Spleen (tissue), 11 donors: ENCODE data around the gene MDM4. TPM values are rescaled to one million over a fixed set of nuclear protein-coding genes. Genes with fewer than 3 reads are reported as not detected.

ENCODE experiments used
- DNase-seq: peaks from one replicate; pipeline ENCODE4 v3.0.0-alpha.2; 2020
- H3K27ac ChIP-seq, 8 donors: fragments of 200-600 bp; sonication (generic) in 7 of 8; 1 replicate in 4 of 8; 2 replicates in 4 of 8; pipeline versions ENCODE4 v1.5.0 to v1.8.0; 2016 to 2021; ENCODE audit warnings: inconsistent platforms in 4 of 8, mild to moderate bottlenecking in 4 of 8, moderate library complexity in 1 of 8
- H3K27me3 ChIP-seq, 7 donors: fragments of 200-600 bp; sonication (generic) in 6 of 7; replicated peaks in 1 of 7; 1 replicate in 4 of 7; 2 replicates in 3 of 7; pipeline versions ENCODE4 v1.5.0 to v1.8.0; 2016 to 2021; ENCODE audit warnings: inconsistent platforms in 3 of 7, mild to moderate bottlenecking in 1 of 7
- H3K36me3 ChIP-seq, 6 donors: fragments of 200-600 bp; sonication (generic) in 5 of 6; 1 replicate in 4 of 6; 2 replicates in 2 of 6; pipeline versions ENCODE4 v1.5.0 to v1.8.0; 2016 to 2021; ENCODE audit warnings: inconsistent platforms in 2 of 6
- H3K4me1 ChIP-seq, 6 donors: fragments of 200-600 bp; sonication (generic) in 5 of 6; 1 replicate in 3 of 6; 2 replicates in 3 of 6; pipeline versions ENCODE4 v1.5.0 to v1.8.0; 2016 to 2021; ENCODE audit warnings: inconsistent platforms in 3 of 6
- H3K4me3 ChIP-seq, 8 donors: fragments of 200-600 bp; sonication (generic) in 7 of 8; 1 replicate in 4 of 8; 2 replicates in 4 of 8; pipeline versions ENCODE4 v1.5.0 to v1.8.0; 2016 to 2021; ENCODE audit warnings: inconsistent platforms in 4 of 8, mild to moderate bottlenecking in 4 of 8, moderate library complexity in 2 of 8
- H3K9me3 ChIP-seq, 8 donors: fragments of 200-600 bp; sonication (generic) in 7 of 8; 1 replicate in 4 of 8; 2 replicates in 4 of 8; pipeline versions ENCODE4 v1.5.0 to v1.8.0; 2016 to 2021; ENCODE audit warnings: inconsistent platforms in 4 of 8
- CTCF ChIP-seq, 11 experiments: fragments of 200-600 bp in 7 of 11; fragments of 450-650 bp in 4 of 11; sonication (generic) in 4 of 11; IDR thresholded peaks in 8 of 11; conservative IDR thresholded peaks in 3 of 11; 1 replicate in 7 of 11; 2 replicates in 4 of 11; pipeline versions ENCODE4 v1.4.0 to v1.8.0; 2016 to 2021; ENCODE audit warnings: antibody characterized with exemption in 11 of 11, inconsistent platforms in 4 of 11, mild to moderate bottlenecking in 1 of 11
- POLR2A ChIP-seq, 3 donors: fragments of 450-650 bp; IDR thresholded peaks; one replicate each; pipeline ENCODE4 v1.5.1; 2017; ENCODE audit warnings: antibody characterized with exemption in 3 of 3, mild to moderate bottlenecking in 1 of 3
- POLR2AphosphoS5 ChIP-seq, 3 donors: sonication (generic); formaldehyde crosslinking; IDR thresholded peaks; one replicate each; pipeline ENCODE4 v1.5.1; 2017; ENCODE audit warnings: antibody characterized with exemption in 3 of 3
- WGBS, 5 donors: extraction: QIAGEN DNeasy Blood & Tissue Kit in 3 of 5; methylation state at CpG; one replicate each; pipeline versions ENCODE4 v1.1.5 to v1.1.7; 2013 to 2018; 5-methylcytosine and 5-hydroxymethylcytosine counted together
- intact Hi-C: fragments of 100-400 bp; cut with DNase I; formaldehyde crosslinking; loops from one replicate; pipeline ENCODE4 v1.15.0; 2023; ENCODE audit warnings: low total_unique reads
- polyA plus RNA-seq, 3 donors: library from polyadenylated mRNA; stranded (reverse); fragments of 200-250 nt; gene quantifications; one replicate each; pipeline ENCODE4 v1.2.1, GENCODE V29; 2013
- total RNA-seq, 7 donors: library from RNA; depleted of rRNA in 3 of 7; stranded (reverse); fragments of >200 nt in 3 of 7; fragmentation: NEBNext Ultra II Directional in 4 of 7; extraction: Animal tissue kit (Norgen Biotek cat#: 25700) in 4 of 7; gene quantifications; one replicate each; pipeline versions ENCODE4 v1.1.0 to v1.2.1, GENCODE V29; 2016 to 2021
- donor health status: healthy with polysubstance abuse.
- donor health status: DM: no; HTN: no; CAD: no; lungs with moderate emphysema.
- donor health status: DM: no; HTN: no; CAD: no.
- donor health status: Bipolar disorder and iron deficiency.
- donor health status: healthy.
- donor health status: DM: no; HTN: no; CAD: no.
- donor health status: DM: yes; HTN: yes; CAD: no.

Gene MDM4
- total and polyA plus RNA-seq, 10 donors, result 10.6 to 192 (median 157) TPM

- WGBS, 5 donors, result 86 to 92% (median 90%) methylated on average over 18 of the region's 18 CpGs
- TF ChIP-seq POLR2AphosphoS5 (IDR thresholded peaks at IDR 0.05), result no peak
- TF ChIP-seq POLR2A (IDR thresholded peaks at IDR 0.05), result no peak
- no peak for TF ChIP-seq CTCF (IDR thresholded peaks at IDR 0.05 in 8 of 11, conservative IDR thresholded peaks at IDR 0.05 in 3 of 11)
- intact Hi-C loops, result no loop called here
These were observed 47.4 kb upstream of the MDM4 start for GRCh38 chr1:204468766-204469302.

GRCh38 chr1:204469304-204469703 is 46.9 kb upstream of the MDM4 start:
- no peak for TF ChIP-seq CTCF (IDR thresholded peaks at IDR 0.05 in 8 of 11, conservative IDR thresholded peaks at IDR 0.05 in 3 of 11)
- TF ChIP-seq POLR2A (IDR thresholded peaks at IDR 0.05), result no peak
- TF ChIP-seq POLR2AphosphoS5 (IDR thresholded peaks at IDR 0.05), result no peak
- no peak for DNase-seq
- Histone ChIP-seq H3K36me3 (peaks cover 0 to 32% (median 13%) of the 10 kb centered on the region in 6 donors), H3K27me3 (no peaks in the 10 kb centered on the region), H3K9me3 (no peaks in the 10 kb centered on the region), H3K4me3 (no peak overlapping the region), H3K4me1 (peaks cover 24 to 64% (median 41%) of the 10 kb centered on the region in 6 donors), H3K27ac (no peak overlapping the region)
- intact Hi-C loops, result no loop called here
- 88 to 100% (median 90%) methylated on average over 8 to 10 of the region's 10 CpGs for WGBS, 5 donors

More at GRCh38 chr1:204468766-204469302, 47.4 kb upstream of the MDM4 start:
- peaks cover 0 to 36% (median 13%) of the 10 kb centered on the region in 6 donors for H3K36me3 ChIP-seq
- H3K4me1 ChIP-seq, result peaks cover 28 to 64% (median 45%) of the 10 kb centered on the region in 6 donors
- H3K27ac ChIP-seq, result no peak overlapping the region
- H3K9me3 ChIP-seq, result no peaks in the 10 kb centered on the region
- H3K4me3 ChIP-seq, result no peak overlapping the region
- DNase-seq, result no peak
- no peaks in the 10 kb centered on the region for H3K27me3 ChIP-seq

- no peak for DNase-seq
- peaks cover 22 to 64% (median 39%) of the 10 kb centered on the region in 6 donors for H3K4me1 ChIP-seq
- H3K27ac ChIP-seq, result no peak overlapping the region
- 92 to 97% (median 94%) methylated on average over 4 of the region's 4 CpGs for WGBS, 5 donors
- H3K27me3 ChIP-seq, result no peaks in the 10 kb centered on the region
- TF ChIP-seq POLR2AphosphoS5 (IDR thresholded peaks at IDR 0.05) (no peak), CTCF (IDR thresholded peaks at IDR 0.05 in 8 of 11, conservative IDR thresholded peaks at IDR 0.05 in 3 of 11) (no peak), POLR2A (IDR thresholded peaks at IDR 0.05) (no peak)
- H3K4me3 ChIP-seq, result no peak overlapping the region
- H3K9me3 ChIP-seq, result no peaks in the 10 kb centered on the region
- peaks cover 0 to 30% (median 13%) of the 10 kb centered on the region in 6 donors for H3K36me3 ChIP-seq
- intact Hi-C loops, result no loop called here
These were observed 44.5 kb upstream of the MDM4 start for GRCh38 chr1:204471687-204472086.

GRCh38 chr1:204472660-204473059 is 43.5 kb upstream of the MDM4 start:
- Histone ChIP-seq H3K36me3 (peaks cover 0 to 25% (median 13%) of the 10 kb centered on the region in 6 donors), H3K4me1 (peaks cover 26 to 64% (median 40%) of the 10 kb centered on the region in 6 donors), H3K27me3 (no peaks in the 10 kb centered on the region), H3K27ac (peak overlapping the region in 2 of 8 donors; percentile 21 to 45), H3K4me3 (no peak overlapping the region), H3K9me3 (no peaks in the 10 kb centered on the region)
- intact Hi-C loops, result no loop called here
- TF ChIP-seq POLR2A (IDR thresholded peaks at IDR 0.05), result no peak
- no peak for TF ChIP-seq CTCF (IDR thresholded peaks at IDR 0.05 in 8 of 11, conservative IDR thresholded peaks at IDR 0.05 in 3 of 11)
- TF ChIP-seq POLR2AphosphoS5 (IDR thresholded peaks at IDR 0.05), result no peak
- no peak for DNase-seq
- WGBS, 5 donors, result 86 to 94% (median 93%) methylated on average over 2 of the region's 2 CpGs
